ENCODE measurements around the gene TMEM130. TPM values are rescaled to one million over a fixed set of nuclear protein-coding genes. Genes with fewer than 3 reads are reported as not detected.
"Not testable (repeated sequence)": the region's sequence is repeated elsewhere in the genome, so short reads cannot be mapped to it uniquely, and the experiment has no call there.

Gene TMEM130
- total RNA-seq, 2 donors from 2014 or later: not detected

- ATAC-seq (no peak), DNase-seq (ENCODE audit: low spot score in 2 of 2) (no peak)
- Mint-ChIP-seq H3K9me3 (no peaks in the 10 kb centered on the region), H3K27ac (no peak overlapping the region), H3K36me3 (no peaks in the 10 kb centered on the region)
Measured at GRCh38 chr7:98866351-98866750, 3.5 kb downstream of the TMEM130 start.

- H3K9me3 Mint-ChIP-seq: no peaks in the 10 kb centered on the region
- no peaks in the 10 kb centered on the region for H3K36me3 Mint-ChIP-seq
- no peak overlapping the region for H3K27ac Mint-ChIP-seq
- DNase-seq (ENCODE audit: low spot score in 2 of 2): no peak
- no peak for ATAC-seq
Measured at GRCh38 chr7:98864731-98865453, 4.9 kb downstream of the TMEM130 start.

GRCh38 chr7:98863601-98864000, 6.2 kb downstream of the TMEM130 start:
- ATAC-seq (no peak), DNase-seq (ENCODE audit: low spot score in 2 of 2) (no peak)
- H3K27ac Mint-ChIP-seq: no peak overlapping the region
- H3K36me3 Mint-ChIP-seq: no peaks in the 10 kb centered on the region
- H3K9me3 Mint-ChIP-seq: no peaks in the 10 kb centered on the region

GRCh38 chr7:98862716-98863420, 6.9 kb downstream of the TMEM130 start:
- ATAC-seq (no peak), DNase-seq (ENCODE audit: low spot score in 2 of 2) (no peak)
- H3K9me3 Mint-ChIP-seq: no peaks in the 10 kb centered on the region
- H3K36me3 Mint-ChIP-seq: no peaks in the 10 kb centered on the region
- H3K27ac Mint-ChIP-seq: no peak overlapping the region

- Mint-ChIP-seq H3K27ac (no peak overlapping the region), H3K9me3 (no peaks in the 10 kb centered on the region), H3K36me3 (no peaks in the 10 kb centered on the region)
- no peak for ATAC-seq
- DNase-seq (ENCODE audit: low spot score in 2 of 2): no peak
Measured at GRCh38 chr7:98862203-98862602, 7.6 kb downstream of the TMEM130 start.

GRCh38 chr7:98860071-98860470, 9.7 kb downstream of the TMEM130 start:
- DNase-seq (ENCODE audit: low spot score in 2 of 2) (no peak), ATAC-seq (no peak)
- no peaks in the 10 kb centered on the region for H3K9me3 Mint-ChIP-seq
- H3K27ac Mint-ChIP-seq: no peak overlapping the region
- H3K36me3 Mint-ChIP-seq: no peaks in the 10 kb centered on the region

- H3K36me3 Mint-ChIP-seq: no peaks in the 10 kb centered on the region
- ATAC-seq (no peak), DNase-seq (ENCODE audit: low spot score in 2 of 2) (no peak)
- H3K9me3 Mint-ChIP-seq: peaks cover 0 to 3% of the 10 kb centered on the region in 2 donors
- H3K27ac Mint-ChIP-seq: no peak overlapping the region
Measured at GRCh38 chr7:98855610-98856422, 14.0 kb downstream of the TMEM130 start.

GRCh38 chr7:98852826-98853225, 17.0 kb downstream of the TMEM130 start:
- H3K27ac Mint-ChIP-seq: no peak overlapping the region

GRCh38 chr7:98848918-98849317, 20.9 kb downstream of the TMEM130 start:
- H3K36me3 Mint-ChIP-seq: peaks cover 0 to 6% of the 10 kb centered on the region in 2 donors

More at GRCh38 chr7:98852826-98853225, 17.0 kb downstream of the TMEM130 start:
- ATAC-seq (no peak), DNase-seq (ENCODE audit: low spot score in 2 of 2) (no peak)
- H3K9me3 Mint-ChIP-seq: peaks cover 4 to 11% of the 10 kb centered on the region in 2 donors
- H3K36me3 Mint-ChIP-seq: peaks cover 0 to 6% of the 10 kb centered on the region in 2 donors

GRCh38 chr7:98842552-98842951, 27.3 kb downstream of the TMEM130 start:
- not testable (repeated sequence) for H3K27ac Mint-ChIP-seq; H3K9me3 Mint-ChIP-seq; ATAC-seq; DNase-seq (ENCODE audit: low spot score in 2 of 2); H3K36me3 Mint-ChIP-seq

More at GRCh38 chr7:98848918-98849317, 20.9 kb downstream of the TMEM130 start:
- H3K27ac Mint-ChIP-seq: no peak overlapping the region
- H3K9me3 Mint-ChIP-seq: peaks cover 4 to 11% of the 10 kb centered on the region in 2 donors
- no peak for DNase-seq (ENCODE audit: low spot score in 2 of 2)
- ATAC-seq: no peak

GRCh38 chr7:98841179-98841997, 28.4 kb downstream of the TMEM130 start:
- ATAC-seq (peak; percentile 61 to 63), DNase-seq (ENCODE audit: low spot score in 2 of 2) (peak; percentile 62 to 81)
- H3K9me3 Mint-ChIP-seq: no peaks in the 10 kb centered on the region
- H3K36me3 Mint-ChIP-seq: no peaks in the 10 kb centered on the region
- no peak overlapping the region for H3K27ac Mint-ChIP-seq

- ATAC-seq: no peak
- no peak for DNase-seq (ENCODE audit: low spot score in 2 of 2)
- no peaks in the 10 kb centered on the region for H3K9me3 Mint-ChIP-seq
- no peak overlapping the region for H3K27ac Mint-ChIP-seq
- H3K36me3 Mint-ChIP-seq: no peaks in the 10 kb centered on the region
Measured at GRCh38 chr7:98840722-98841121, 29.1 kb downstream of the TMEM130 start.

GRCh38 chr7:98840096-98840495, 29.7 kb downstream of the TMEM130 start:
- Mint-ChIP-seq H3K9me3 (no peaks in the 10 kb centered on the region), H3K36me3 (no peaks in the 10 kb centered on the region), H3K27ac (no peak overlapping the region)
- no peak for DNase-seq (ENCODE audit: low spot score in 2 of 2)
- ATAC-seq: no peak

- Mint-ChIP-seq H3K9me3 (no peaks in the 10 kb centered on the region), H3K27ac (no peak overlapping the region), H3K36me3 (no peaks in the 10 kb centered on the region)
- no peak for DNase-seq (ENCODE audit: low spot score in 2 of 2)
- no peak for ATAC-seq
Measured at GRCh38 chr7:98837630-98837972, 32.2 kb downstream of the TMEM130 start.

- H3K36me3 Mint-ChIP-seq: no peaks in the 10 kb centered on the region
- DNase-seq (ENCODE audit: low spot score in 2 of 2): peak in 1 of 2 donors; percentile 43
- H3K9me3 Mint-ChIP-seq: no peaks in the 10 kb centered on the region
- H3K27ac Mint-ChIP-seq: no peak overlapping the region
- peak in 1 of 2 donors; percentile 46 for ATAC-seq
Measured at GRCh38 chr7:98836811-98837629, 32.8 kb downstream of the TMEM130 start.

GRCh38 chr7:98834949-98835348, 34.9 kb downstream of the TMEM130 start:
- Mint-ChIP-seq H3K9me3 (no peaks in the 10 kb centered on the region), H3K36me3 (no peaks in the 10 kb centered on the region), H3K27ac (no peak overlapping the region)
- ATAC-seq (no peak), DNase-seq (ENCODE audit: low spot score in 2 of 2) (no peak)

Measured in activated naive CD4-positive, alpha-beta T cell treated with anti-CD3 and anti-CD28 coated beads, Interleukin-2, amount 50 U/mL, for 72 hours (primary cell).